Measurements from ENCODE around the gene CDC42BPB. TPM values are rescaled to one million over a fixed set of nuclear protein-coding genes. Genes with fewer than 3 reads are reported as not detected.
A peak's percentile ranks its signal among the peaks of the same experiment; 100 is the strongest.

CDC42BPB gene
- total RNA-seq, 1 donor from 2014 or later, result 116 TPM

GRCh38 chr14:103101963-103102688, 44.8 kb upstream of the CDC42BPB start:
- TF ChIP-seq CTCF (IDR thresholded peaks at IDR 0.05; ENCODE audit: insufficient read depth, low read depth, low read length), result no peak
- peak; percentile 95 for TF ChIP-seq EZH2 (IDR thresholded peaks at IDR 0.05; ENCODE audit: insufficient read depth, low read length)
- Histone ChIP-seq H3K36me3 (ENCODE audit: insufficient read depth, low read length) (no peaks in the 10 kb centered on the region), H3K9me3 (ENCODE audit: insufficient read depth, low read depth, low read length) (no peaks in the 10 kb centered on the region), H3K79me2 (ENCODE audit: insufficient read depth, low read length) (no peaks in the 10 kb centered on the region), H3K4me2 (ENCODE audit: low read length) (no peak overlapping the region), H4K20me1 (ENCODE audit: insufficient read depth, low read length) (no peaks in the 10 kb centered on the region), H3K9ac (ENCODE audit: low read length) (no peak overlapping the region), H3K4me3 (ENCODE audit: insufficient read depth, low read depth, low read length) (no peak overlapping the region), H3K4me1 (ENCODE audit: insufficient read depth, low read length) (no peaks in the 10 kb centered on the region), H3K27ac (ENCODE audit: low read depth, low read length) (no peak overlapping the region), H2AFZ (ENCODE audit: low read depth, low read length) (peak overlapping the region; percentile 34), H3K27me3 (ENCODE audit: insufficient read depth, low read length) (peaks cover 44% of the 10 kb centered on the region)
- Mint-ChIP-seq H3K9me3 (ENCODE audit: unreplicated experiment) (peaks cover 8% of the 10 kb centered on the region), H3K4me3 (ENCODE audit: unreplicated experiment) (no peak overlapping the region), H3K4me1 (ENCODE audit: low read depth, unreplicated experiment) (no peaks in the 10 kb centered on the region), H3K27me3 (ENCODE audit: low read depth, unreplicated experiment) (peaks cover 30% of the 10 kb centered on the region), H3K36me3 (ENCODE audit: low read depth, unreplicated experiment) (peaks cover 2% of the 10 kb centered on the region), H3K27ac (ENCODE audit: unreplicated experiment) (no peak overlapping the region)
- DNase-seq (ENCODE audit: low read depth), result no peak
- FAIRE-seq, result no peak

- H3K27ac ChIP-seq (ENCODE audit: low read depth, low read length), result no peak overlapping the region
- H3K4me2 ChIP-seq (ENCODE audit: low read length), result no peak overlapping the region
- no peak for FAIRE-seq
- no peak overlapping the region for H3K9ac ChIP-seq (ENCODE audit: low read length)
- H4K20me1 ChIP-seq (ENCODE audit: insufficient read depth, low read length), result no peaks in the 10 kb centered on the region
- Mint-ChIP-seq H3K27me3 (ENCODE audit: low read depth, unreplicated experiment) (peaks cover 35% of the 10 kb centered on the region), H3K9me3 (ENCODE audit: unreplicated experiment) (peaks cover 8% of the 10 kb centered on the region), H3K4me1 (ENCODE audit: low read depth, unreplicated experiment) (no peaks in the 10 kb centered on the region), H3K36me3 (ENCODE audit: low read depth, unreplicated experiment) (peaks cover 2% of the 10 kb centered on the region), H3K4me3 (ENCODE audit: unreplicated experiment) (no peak overlapping the region), H3K27ac (ENCODE audit: unreplicated experiment) (no peak overlapping the region)
- no peaks in the 10 kb centered on the region for H3K4me1 ChIP-seq (ENCODE audit: insufficient read depth, low read length)
- no peaks in the 10 kb centered on the region for H3K9me3 ChIP-seq (ENCODE audit: insufficient read depth, low read depth, low read length)
- no peak overlapping the region for H3K4me3 ChIP-seq (ENCODE audit: insufficient read depth, low read depth, low read length)
- H3K36me3 ChIP-seq (ENCODE audit: insufficient read depth, low read length), result no peaks in the 10 kb centered on the region
- no peak overlapping the region for H2AFZ ChIP-seq (ENCODE audit: low read depth, low read length)
- H3K79me2 ChIP-seq (ENCODE audit: insufficient read depth, low read length), result no peaks in the 10 kb centered on the region
- DNase-seq (ENCODE audit: low read depth), result no peak
- peaks cover 47% of the 10 kb centered on the region for H3K27me3 ChIP-seq (ENCODE audit: insufficient read depth, low read length)
- no peak for TF ChIP-seq CTCF (IDR thresholded peaks at IDR 0.05; ENCODE audit: insufficient read depth, low read depth, low read length)
- TF ChIP-seq EZH2 (IDR thresholded peaks at IDR 0.05; ENCODE audit: insufficient read depth, low read length), result no peak
Measured at GRCh38 chr14:103101257-103101962, 44.1 kb upstream of the CDC42BPB start.
